G401 (cell line): ENCODE data around the gene WDR19. TPM values are rescaled to one million over a fixed set of nuclear protein-coding genes. Genes with fewer than 3 reads are reported as not detected.
"Not testable (repeated sequence)": the region's sequence is repeated elsewhere in the genome, so short reads cannot be mapped to it uniquely, and the experiment has no call there.

Experiments
- DNase-seq: peaks from one replicate; pipeline ENCODE4 v3.0.0-alpha.2; 2015; ENCODE audit warnings: low spot score
- in situ Hi-C: cut with HindIII; loops from 2 replicates; pipeline ENCODE4 v1.10.0; 2016; ENCODE audit warnings: low sequenced_read_pairs, mixed read lengths
- total RNA-seq: library from RNA; depleted of rRNA; stranded (reverse); fragments of >200 nt; shearing (Covaris generic); gene quantifications from 2 replicates; pipeline ENCODE4 v1.2.3, GENCODE V29; 2014

WDR19 gene
- total RNA-seq, 1 experiment from 2014 or later, result 34.7 TPM

DNA sequence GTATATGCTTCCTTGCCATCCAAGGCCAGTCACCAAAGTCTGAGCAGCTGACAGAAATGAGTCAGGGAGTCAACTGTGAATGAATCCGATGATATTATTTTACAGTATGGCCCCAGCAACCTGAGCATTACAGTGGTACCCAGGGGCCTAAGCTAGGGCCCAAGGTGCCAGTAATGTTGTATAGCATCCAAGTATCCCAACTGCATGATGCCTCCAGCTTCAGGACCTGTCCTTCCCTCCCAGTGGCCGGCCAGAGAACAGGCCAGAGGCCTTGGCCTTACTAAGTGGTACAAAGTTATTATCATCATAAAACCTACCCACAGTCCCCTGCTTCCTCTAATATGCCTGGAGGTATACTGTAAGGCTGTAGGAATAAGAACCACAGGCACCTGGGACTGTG is 103.9 kb downstream of the WDR19 start:
- in situ Hi-C loops, result no loop called here
- no peak for DNase-seq

DNA sequence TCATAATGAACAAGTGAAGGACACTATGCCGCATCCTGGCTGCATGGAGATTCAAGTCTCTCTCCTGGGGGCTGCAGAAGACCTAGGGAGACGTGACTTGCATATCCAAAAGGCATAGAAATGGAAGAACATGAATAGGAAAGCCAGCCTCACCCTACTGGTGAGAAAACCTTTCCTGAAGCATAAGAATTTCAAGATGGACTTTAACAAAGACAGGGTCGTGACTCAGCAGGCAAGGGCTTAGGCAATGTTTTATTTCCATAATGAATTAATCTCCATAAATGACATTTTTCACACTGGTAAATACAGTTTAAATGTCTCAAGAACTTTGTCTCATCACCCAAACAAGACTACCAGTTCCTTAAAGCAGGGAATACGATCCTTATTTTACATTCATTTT is 104.9 kb downstream of the WDR19 start:
- DNase-seq, result no peak
- in situ Hi-C loops, result no loop called here

DNA sequence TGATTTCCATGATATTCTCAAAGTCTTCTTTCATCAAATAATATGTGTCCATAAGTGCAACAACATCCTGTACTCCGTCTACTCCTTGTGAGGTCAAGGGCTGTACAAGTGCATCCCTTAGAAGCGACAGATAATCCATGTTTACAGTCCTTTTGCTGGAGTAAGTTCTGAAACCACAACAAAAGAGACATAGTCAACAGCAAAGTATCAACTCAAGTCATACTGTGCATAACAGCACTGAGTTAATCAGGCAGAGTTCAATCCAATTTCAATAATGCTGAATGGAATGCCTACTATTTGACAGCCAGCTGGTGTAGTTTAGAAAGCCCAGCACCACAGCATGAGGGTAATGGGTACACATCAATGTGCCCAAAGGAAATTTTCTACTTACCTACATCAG is 109.4 kb downstream of the WDR19 start:
- no peak for DNase-seq
- in situ Hi-C loops, result no loop called here

DNA sequence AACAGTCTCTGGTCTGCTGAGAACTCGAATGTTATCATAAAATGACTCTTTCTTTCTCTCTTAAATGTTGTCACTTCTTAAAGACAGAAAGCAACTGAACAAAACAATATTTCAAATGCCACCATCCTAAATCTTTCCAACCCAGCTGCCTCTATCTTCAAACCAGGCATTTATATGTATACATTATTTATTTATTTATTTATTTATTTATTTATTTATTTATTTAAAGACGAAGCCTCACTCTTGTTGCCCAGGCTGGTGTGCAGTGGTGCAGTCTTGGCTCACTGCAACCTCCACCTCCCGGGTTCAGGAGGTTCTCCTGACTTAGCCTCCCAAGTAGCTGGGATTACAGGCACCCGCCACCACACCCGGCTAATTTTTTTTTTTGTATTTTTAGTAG is 110.1 kb downstream of the WDR19 start:
- DNase-seq, in situ Hi-C loops: not testable (repeated sequence)

DNA sequence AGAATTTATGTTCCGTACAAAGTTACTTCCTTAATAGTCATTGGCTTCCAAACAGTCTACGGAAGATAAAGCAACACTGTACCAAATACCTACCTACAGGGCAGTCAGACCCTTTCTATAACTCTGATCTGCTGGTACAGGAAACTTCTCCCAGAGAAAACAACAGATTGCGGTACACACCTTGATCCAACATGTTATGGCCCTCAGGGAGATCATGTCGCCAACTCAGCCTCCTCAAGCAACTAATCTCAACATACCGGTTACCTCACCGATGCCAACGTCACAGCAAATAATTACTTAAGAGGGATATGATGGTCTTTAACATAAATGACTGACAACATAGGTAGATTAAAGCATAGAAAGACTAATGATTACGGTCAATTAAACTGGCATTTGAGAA is 113.5 kb downstream of the WDR19 start:
- DNase-seq, result no peak
- in situ Hi-C loops, result no loop called here

DNA sequence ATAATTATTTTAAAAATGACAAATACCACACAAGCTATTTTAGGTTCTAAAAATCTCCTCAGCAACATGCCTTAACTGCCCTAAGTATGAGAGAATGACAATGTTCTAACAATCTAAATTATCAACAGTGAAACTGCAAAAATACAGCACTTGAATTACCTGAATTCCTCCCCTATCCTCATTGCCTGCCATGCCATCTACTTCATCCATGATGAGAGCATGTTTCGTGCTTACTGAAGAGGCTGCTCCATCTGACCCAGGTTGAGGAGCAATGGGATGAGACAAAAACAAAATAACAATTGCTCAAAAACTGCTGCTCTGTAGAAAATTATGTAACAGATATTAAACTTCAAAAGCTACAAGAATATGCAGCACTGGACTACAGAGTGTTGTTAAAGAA is 120.6 kb downstream of the WDR19 start:
- in situ Hi-C loops, result no loop called here
- DNase-seq, result no peak

DNA sequence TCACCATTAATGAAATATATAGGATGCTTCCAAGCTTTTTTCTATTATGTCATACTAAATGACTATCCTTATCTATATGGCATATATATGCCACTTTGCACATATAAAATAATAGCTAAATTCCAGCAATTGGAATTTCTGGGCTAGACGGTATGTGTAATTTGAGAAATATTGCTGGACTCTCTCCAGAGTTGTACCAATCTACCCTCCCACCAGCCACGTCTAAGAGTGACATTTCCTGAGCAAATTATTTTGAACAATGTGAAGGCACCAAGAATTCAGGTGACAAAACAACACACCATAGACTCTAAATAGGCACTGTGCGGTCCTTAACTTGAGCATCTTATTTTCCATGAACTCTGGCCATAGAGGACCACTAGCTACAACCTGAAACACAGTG is 121.5 kb downstream of the WDR19 start:
- in situ Hi-C loops, result no loop called here
- DNase-seq, result no peak

DNA sequence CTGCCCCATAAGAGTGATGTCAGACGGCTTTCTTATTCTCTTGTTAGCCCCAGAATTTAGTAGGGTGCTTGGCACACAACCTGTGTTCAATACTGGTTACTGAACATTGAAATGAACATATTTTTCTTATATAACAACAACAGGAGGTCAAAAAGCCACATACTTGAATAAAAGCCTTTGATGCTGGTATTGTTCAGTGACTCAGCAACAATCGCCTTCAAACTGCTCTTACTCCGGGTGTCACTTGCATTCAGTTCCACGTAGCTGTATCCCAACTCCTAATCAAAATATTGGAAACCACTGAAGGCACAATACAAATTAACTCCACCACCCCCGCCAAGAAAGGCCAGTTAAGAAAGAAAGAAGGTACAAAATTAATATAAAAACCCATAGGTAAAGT is 122.3 kb downstream of the WDR19 start:
- no peak for DNase-seq
- in situ Hi-C loops, result no loop called here

DNA sequence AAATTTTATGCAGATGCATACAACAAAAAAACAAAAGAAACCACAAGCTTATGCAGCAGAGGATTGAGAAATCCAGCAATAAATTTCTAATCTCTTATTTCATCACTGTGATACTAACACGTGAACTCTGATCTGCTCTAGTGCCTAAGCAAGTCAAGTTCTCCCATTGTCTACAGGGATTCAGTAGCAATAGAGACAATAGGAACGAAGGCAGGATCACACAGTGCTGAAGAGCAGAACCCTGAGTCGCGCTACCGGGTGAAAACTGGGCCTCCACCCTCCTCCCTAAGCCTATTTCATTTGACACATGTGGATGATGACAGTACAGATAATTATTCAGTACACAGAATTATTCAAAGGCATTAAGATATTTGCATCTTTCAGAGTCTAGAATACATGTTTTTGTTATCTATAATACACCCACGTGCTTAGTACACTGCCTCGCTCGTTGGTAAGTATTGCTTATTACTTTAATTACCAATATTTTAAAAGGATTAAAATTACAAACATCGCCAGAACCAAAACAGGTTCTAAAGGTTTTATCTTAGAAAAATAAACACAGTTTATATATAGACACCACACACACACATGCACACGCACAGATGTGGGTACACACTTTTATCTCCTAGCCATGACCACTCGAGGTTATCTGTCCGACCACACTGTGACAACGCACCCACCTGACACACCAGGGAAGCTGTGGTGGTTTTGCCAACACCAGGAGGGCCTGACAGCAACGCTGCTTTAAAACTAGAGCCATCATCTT is 123.8 kb downstream of the WDR19 start:
- in situ Hi-C loops, result no loop called here
- DNase-seq, result no peak

DNA sequence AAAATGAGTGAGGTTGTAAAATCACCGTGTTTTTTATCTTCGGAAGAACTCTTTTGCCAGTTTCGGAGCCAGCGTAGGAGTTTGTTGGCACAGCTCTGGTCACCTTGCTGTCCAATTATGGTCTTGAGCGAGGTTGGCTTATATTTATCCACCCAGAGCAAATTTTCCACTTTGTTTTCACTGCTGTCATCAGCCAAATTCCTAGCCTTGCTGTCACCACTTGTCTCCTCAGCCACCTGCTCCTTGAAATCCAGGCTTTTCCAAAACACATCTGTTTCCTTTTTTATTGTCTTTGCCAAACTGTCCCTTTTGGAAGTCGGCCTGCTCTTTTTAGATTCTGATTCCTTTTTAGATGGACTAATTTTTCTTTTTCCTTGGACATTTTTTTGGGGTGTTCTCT is 126.3 kb downstream of the WDR19 start:
- peak; percentile 69 for DNase-seq
- in situ Hi-C loops, result no loop called here

DNA sequence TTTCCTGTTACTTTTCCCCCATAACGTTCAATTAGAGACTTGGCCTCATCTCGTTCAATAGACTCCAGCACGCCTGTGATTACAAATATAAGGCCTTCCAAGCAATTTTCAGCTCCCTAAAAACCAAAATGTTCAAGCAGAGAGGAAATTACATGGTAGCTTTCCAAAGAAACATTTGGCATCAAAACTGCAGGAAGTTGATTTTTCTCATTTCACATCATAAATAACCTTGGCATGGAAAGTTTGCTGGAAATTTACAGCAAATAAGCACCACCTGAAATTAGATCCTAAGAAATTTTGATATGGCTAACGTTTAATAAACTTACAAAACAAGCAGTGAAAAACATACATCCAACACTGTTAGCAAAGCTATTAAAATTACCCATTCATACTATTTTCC is 130.5 kb downstream of the WDR19 start:
- DNase-seq, result peak; percentile 86
- in situ Hi-C loops, result no loop called here

DNA sequence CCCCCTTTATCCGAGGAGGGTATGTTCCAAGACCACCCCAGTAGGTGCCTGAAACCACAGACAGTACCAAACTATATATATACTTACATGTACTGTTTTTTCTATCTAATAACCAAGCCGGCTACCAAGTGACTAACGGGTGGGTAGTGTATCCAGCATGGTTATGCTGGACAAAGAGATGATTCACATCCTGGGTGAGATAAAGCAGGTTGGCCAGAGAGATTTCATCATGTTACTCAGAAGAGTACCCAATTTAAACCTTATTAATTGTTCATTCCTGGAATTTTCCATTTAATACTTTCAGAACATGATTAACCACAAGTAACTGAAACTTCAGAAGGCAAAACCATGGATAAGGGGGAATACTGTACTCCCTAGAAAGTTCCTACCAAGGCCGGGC is 137.3 kb downstream of the WDR19 start:
- in situ Hi-C loops, result no loop called here
- no peak for DNase-seq

DNA sequence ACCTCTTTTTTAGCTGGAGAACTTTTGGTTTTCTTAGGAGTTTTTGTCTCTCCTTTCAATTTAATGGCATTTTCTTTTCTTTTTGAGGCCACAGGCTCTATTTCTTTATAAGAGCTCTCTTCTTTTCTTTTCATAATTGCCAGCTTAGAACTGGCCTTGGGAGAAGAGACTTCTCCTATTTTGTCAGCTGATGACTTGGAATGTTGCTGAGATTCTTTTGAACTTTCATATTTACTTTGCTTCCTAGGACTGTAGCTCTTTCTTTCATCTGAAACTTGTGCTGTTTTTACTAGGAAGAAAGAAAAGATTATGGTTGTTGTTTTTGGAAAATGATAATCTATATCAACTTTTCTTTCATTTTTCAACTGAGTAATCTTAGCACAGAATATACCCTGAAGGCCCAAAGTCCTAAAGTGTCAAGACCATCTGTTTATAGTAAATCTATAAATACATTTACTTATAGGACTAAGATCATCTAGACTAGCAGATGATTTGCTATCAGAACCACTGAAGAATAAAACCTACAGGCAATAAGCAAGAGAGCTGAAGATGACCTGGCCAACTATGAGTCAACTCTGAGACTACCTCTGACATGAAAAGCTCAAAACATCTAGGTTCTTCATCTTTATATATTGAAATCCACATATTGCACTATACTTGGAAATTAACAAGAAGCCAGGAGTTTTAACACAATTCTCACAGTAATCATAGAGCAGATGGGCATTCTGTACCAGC is 138.2 kb downstream of the WDR19 start:
- DNase-seq, result no peak
- in situ Hi-C loops, result no loop called here

DNA sequence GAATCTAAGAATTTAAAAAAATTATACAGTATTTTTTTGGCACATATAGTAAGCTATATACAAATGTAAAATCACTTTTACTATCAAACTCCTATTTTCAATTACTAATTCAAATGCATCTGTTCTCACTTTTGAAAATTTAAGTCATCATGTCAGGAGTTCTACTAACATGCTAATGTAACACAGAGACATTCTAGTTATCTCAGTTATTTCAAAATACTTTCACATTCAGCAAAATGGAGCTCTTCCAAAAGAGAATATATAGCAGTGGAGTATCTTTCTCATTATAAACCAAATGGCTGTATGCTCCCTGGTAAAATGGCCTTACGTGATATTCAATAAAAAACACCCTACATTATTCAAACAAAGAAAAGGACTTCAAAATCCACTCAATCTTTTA is 141.5 kb downstream of the WDR19 start:
- in situ Hi-C loops, result no loop called here
- no peak for DNase-seq

DNA sequence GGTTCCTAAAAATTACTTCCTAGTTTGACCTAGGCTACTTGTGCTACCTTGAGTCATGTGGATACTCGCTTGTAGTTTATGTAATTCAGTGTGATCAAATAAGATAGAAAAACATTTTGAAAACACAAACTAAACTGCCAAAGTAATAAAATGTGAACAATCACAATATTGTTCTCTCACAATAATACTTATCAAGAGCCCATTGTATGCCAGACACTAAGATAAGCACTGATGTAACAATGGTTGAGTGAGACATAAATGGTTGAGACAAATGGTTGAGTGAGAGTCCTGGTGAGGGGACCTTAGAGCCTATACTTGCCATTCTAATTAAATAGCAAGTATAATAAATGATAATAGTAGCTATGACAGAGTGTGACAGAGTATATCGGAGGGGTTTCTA is 142.1 kb downstream of the WDR19 start:
- in situ Hi-C loops, result no loop called here

DNA sequence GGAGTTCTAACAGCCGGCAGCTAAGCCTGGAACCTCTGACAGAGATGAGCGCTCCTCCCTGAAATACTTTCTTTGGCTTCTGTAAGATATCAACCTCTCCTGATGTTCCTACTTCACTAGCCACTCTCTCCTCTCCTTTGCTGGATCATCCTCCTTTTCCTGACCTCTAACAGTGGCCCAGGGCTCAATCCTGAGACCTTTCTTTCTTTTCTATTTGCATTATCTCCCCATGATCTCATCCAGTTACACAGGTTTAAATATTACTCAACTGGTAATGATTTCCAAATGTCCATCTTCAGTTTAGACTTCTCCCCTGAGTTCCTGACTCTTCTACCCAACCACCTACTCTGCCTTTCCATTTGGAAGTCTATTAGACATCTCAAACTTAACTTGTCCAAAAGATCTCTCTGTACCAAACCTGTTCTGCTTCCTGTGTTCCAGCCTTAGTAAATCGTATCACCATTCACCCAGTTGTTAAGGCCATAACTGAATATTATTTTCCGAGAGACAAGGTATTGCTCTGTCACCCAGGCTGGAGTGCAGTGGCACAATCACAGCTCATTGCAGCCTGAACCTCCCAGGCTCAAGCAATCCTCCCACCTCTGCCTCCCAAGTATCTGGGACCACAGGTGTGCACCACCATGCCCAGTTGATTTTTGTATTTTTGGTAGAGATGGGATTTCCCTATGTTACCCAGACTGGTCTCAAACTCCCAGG is 142.7 kb downstream of the WDR19 start:
- no peak for DNase-seq
- in situ Hi-C loops, result no loop called here

More for the DNA sequence above, 142.1 kb downstream of the WDR19 start:
- DNase-seq, result no peak

DNA sequence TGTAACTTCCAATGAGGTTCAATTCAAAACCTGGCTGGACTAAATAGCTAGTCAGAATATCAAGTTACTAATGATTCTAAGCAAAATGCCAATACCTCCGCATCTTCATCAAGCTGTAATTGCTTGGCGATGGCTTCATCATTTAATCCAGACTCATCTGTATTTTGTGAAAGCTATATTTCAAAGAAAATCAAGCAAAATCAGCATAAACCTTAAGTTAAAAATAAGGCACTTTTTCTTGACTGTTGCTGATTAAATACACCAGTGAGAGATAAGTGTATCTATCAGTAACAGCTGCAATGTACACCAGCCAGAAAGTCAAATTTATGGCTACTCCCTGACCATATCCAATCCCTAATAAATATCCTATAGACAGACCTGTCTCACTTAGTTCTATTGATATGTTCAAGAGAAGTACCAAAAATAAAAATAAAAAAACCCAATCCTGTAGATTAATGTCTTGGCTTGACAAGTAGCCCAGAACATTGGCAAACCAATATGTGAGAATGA is 144.2 kb downstream of the WDR19 start:
- in situ Hi-C loops, result no loop called here
- DNase-seq, result no peak

DNA sequence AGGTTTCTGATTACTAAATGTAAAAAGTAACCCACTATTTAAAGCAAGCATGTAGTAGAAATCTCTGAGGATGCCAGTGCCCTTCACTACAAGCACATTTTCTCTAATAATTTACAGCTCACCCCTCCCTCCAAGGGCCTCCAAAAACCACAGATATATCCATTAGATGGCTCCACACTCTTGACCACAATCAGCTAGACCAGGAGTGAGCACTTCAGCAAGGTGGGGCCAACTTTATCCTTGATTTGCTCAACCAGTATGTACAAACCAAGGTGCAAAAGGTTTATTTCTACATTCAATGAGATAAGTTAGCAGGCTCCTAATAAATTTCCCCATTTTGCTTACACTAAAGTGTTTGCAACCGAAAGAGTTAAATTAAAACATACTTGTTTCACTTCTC is 148.0 kb downstream of the WDR19 start:
- in situ Hi-C loops, result no loop called here
- DNase-seq, result no peak

DNA sequence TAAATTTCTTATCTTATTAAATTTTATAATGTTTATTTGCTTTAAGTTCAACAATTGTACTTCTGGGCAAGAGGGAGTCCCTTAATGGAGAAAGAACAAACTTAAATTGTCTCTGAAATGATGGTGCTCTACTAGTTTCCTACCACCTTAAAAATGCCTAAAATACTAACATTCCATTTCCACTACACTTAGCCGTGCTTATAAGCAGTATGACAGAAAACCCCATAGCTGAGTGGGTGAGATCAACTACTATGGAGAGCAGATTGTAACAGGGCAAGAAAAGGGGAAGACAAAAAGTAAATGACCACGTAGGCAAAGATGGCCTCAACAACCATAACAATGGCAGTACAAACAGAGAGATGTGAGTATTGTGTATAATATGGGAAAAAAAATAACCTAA is 148.9 kb downstream of the WDR19 start:
- in situ Hi-C loops, result no loop called here
- DNase-seq, result no peak
